22Rv1 (cell line): ENCODE data around the gene CALML5.

ENCODE experiments used
- ZFX ChIP-seq: fragments of 450-650 bp; IDR thresholded peaks from 2 replicates; pipeline ENCODE4 v1.6.1; 2017; ENCODE audit warnings: antibody characterized with exemption, borderline replicate concordance
- TF ChIP-seq, protein P1 (sequence below): fragments of 450-650 bp; IDR thresholded peaks from 2 replicates; pipeline ENCODE4 v1.5.1; 2017; ENCODE audit warnings: mild to moderate bottlenecking

DNA sequence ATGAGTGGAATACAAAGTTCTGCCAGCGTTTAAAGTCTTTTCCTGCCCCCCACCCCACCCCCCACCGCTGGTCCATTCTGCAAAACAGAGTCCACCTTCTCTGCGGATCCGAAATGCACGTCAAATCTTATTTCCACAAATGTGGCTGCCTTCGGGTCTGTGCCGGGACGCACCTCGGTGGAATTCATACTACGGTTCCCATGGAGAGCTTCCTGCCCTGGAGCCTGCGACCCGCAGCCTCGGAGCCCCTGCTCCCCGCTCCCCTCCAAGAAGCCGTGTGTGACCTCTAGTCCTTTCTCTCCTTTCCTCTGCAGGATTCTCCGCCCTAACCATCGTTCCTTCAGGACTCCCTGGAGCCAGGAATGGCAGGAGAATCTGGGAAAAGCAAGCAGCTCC, 12.5 kb upstream of the CALML5 start:
- TF ChIP-seq, protein P1, sequence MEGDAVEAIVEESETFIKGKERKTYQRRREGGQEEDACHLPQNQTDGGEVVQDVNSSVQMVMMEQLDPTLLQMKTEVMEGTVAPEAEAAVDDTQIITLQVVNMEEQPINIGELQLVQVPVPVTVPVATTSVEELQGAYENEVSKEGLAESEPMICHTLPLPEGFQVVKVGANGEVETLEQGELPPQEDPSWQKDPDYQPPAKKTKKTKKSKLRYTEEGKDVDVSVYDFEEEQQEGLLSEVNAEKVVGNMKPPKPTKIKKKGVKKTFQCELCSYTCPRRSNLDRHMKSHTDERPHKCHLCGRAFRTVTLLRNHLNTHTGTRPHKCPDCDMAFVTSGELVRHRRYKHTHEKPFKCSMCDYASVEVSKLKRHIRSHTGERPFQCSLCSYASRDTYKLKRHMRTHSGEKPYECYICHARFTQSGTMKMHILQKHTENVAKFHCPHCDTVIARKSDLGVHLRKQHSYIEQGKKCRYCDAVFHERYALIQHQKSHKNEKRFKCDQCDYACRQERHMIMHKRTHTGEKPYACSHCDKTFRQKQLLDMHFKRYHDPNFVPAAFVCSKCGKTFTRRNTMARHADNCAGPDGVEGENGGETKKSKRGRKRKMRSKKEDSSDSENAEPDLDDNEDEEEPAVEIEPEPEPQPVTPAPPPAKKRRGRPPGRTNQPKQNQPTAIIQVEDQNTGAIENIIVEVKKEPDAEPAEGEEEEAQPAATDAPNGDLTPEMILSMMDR, result no peak
- no peak for TF ChIP-seq ZFX
